Neural progenitor cell (in vitro differentiated cells): ENCODE measurements around the gene TMEM175.

Experiments
- EZH2phosphoT487 ChIP-seq: fragments of 200-600 bp; sonication (generic); IDR thresholded peaks from 2 replicates; pipeline ENCODE4 v1.6.1; 2017; ENCODE audit warnings: antibody characterized with exemption
- TF ChIP-seq, protein P1 (sequence below): fragments of 200-600 bp; sonication (generic); IDR thresholded peaks from 2 replicates; pipeline ENCODE4 v1.5.1; 2017; ENCODE audit warnings: antibody characterized with exemption, mild to moderate bottlenecking

DNA sequence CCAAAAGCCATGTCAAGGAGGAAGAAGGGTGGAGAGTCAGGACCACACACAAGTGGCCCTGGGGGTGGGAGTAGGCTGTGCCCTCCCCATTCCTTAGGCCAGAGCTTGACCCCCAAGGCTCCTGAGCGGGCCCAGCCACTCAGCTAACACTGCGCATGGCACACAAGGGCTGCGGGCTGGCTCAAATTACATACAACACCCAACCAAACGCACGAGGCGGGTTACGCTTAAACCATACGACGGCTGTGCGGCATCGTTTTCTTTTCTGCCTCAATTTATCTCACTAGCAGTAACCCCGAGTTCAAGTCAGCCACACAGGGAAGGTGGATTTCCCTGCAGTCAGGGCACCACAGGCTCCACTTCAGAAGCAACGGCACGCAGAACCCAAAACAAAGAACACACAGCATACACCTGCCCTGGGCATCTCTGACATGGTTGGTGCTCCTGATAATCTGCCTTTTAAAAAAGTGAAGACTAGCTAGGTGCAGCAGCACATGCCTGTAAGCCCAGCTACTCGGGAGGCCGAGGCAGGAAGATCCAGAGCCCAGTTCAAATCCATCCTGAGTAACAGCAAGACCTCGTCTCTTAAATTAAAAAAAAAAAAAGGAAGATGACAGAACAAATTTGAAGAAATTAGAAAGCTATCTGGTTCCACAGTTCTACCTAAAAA, 3.0 kb upstream of the TMEM175 start:
- TF ChIP-seq, protein P1, sequence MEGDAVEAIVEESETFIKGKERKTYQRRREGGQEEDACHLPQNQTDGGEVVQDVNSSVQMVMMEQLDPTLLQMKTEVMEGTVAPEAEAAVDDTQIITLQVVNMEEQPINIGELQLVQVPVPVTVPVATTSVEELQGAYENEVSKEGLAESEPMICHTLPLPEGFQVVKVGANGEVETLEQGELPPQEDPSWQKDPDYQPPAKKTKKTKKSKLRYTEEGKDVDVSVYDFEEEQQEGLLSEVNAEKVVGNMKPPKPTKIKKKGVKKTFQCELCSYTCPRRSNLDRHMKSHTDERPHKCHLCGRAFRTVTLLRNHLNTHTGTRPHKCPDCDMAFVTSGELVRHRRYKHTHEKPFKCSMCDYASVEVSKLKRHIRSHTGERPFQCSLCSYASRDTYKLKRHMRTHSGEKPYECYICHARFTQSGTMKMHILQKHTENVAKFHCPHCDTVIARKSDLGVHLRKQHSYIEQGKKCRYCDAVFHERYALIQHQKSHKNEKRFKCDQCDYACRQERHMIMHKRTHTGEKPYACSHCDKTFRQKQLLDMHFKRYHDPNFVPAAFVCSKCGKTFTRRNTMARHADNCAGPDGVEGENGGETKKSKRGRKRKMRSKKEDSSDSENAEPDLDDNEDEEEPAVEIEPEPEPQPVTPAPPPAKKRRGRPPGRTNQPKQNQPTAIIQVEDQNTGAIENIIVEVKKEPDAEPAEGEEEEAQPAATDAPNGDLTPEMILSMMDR = no peak
- TF ChIP-seq EZH2phosphoT487 = no peak
